Measurements from ENCODE around the gene DDHD1. TPM values are rescaled to one million over a fixed set of nuclear protein-coding genes. Genes with fewer than 3 reads are reported as not detected.
"Not testable (repeated sequence)": the region's sequence is repeated elsewhere in the genome, so short reads cannot be mapped to it uniquely, and the experiment has no call there.

The DDHD1 gene
- total RNA-seq, 1 experiment from 2014 or later: 15.7 TPM

- H3K4me1 Mint-ChIP-seq: peaks cover 28 to 34% of the 10 kb centered on the region in 2 experiments
- Histone ChIP-seq H3K27me3 (ENCODE audit: insufficient read depth, low read length) (no peaks in the 10 kb centered on the region), H3K4me2 (ENCODE audit: insufficient read depth, insufficient read length, low read length) (no peak overlapping the region)
Measured at GRCh38 chr14:53180272-53181221, 27.4 kb upstream of the DDHD1 start.

GRCh38 chr14:53179486-53180005 is 26.4 kb upstream of the DDHD1 start:
- not testable (repeated sequence) for H2AK5ac ChIP-seq (ENCODE audit: insufficient read length, low read length); H3K4me1 ChIP-seq (ENCODE audit: insufficient read depth, low read length); DNase-seq; H3K9ac ChIP-seq (ENCODE audit: extremely low read depth, insufficient read length, low read length); H3K4ac ChIP-seq (ENCODE audit: low read depth, low read length); H3K23ac ChIP-seq (ENCODE audit: insufficient read length, low read depth, low read length); H2BK20ac ChIP-seq (ENCODE audit: low read depth, low read length, poor library complexity, severe bottlenecking); H3K9me3 Mint-ChIP-seq; H3K36me3 Mint-ChIP-seq (ENCODE audit: insufficient read depth in 1 of 3, low read depth in 3 of 3); H3K79me2 ChIP-seq (ENCODE audit: insufficient read depth, low read length); H2AFZ ChIP-seq (ENCODE audit: low read length); H2BK12ac ChIP-seq (ENCODE audit: insufficient read length, low read depth, low read length); H3K79me1 ChIP-seq (ENCODE audit: insufficient read depth, low read depth, low read length, poor library complexity, severe bottlenecking); H2BK120ac ChIP-seq (ENCODE audit: low read depth, low read length, poor library complexity, severe bottlenecking); H4K5ac ChIP-seq (ENCODE audit: insufficient read length, low read depth, low read length); H3K14ac ChIP-seq (ENCODE audit: insufficient read depth, low read length); H3K56ac ChIP-seq (ENCODE audit: insufficient read length, low read depth, low read length); H4K20me1 ChIP-seq (ENCODE audit: control insufficient read depth, insufficient read depth, insufficient read length); H3T11ph ChIP-seq (ENCODE audit: low read length); H2BK15ac ChIP-seq (ENCODE audit: low read depth, low read length); H3K18ac ChIP-seq (ENCODE audit: insufficient read length, low read depth, low read length); H3K23me2 ChIP-seq (ENCODE audit: insufficient read length, low read depth, low read length, poor library complexity, severe bottlenecking); H4K91ac ChIP-seq (ENCODE audit: insufficient read length, low read depth, low read length); H2BK5ac ChIP-seq (ENCODE audit: insufficient read length, low read length); H3K27me3 Mint-ChIP-seq (ENCODE audit: low read depth); H3K4me3 Mint-ChIP-seq; H3K27ac ChIP-seq (ENCODE audit: insufficient read length, low read depth, low read length); H3K27me3 ChIP-seq (ENCODE audit: insufficient read depth, low read length); H3K9me3 ChIP-seq (ENCODE audit: control insufficient read depth, low read depth, low read length); H4K8ac ChIP-seq (replicated peaks; ENCODE audit: insufficient read length, low read depth, low read length); H3K4me2 ChIP-seq (ENCODE audit: insufficient read depth, insufficient read length, low read length)
- Mint-ChIP-seq H3K4me1 (peaks cover 34 to 36% of the 10 kb centered on the region in 2 experiments), H3K27ac (peak overlapping the region in 1 of 3 experiments; percentile 45; a peak in 1 of 7 replicates)
- no CpG with 5 or more reads among the region's 2 CpGs for WGBS (ENCODE audit: extremely low coverage, insufficient read length, low lambda C conversion rate)

More at GRCh38 chr14:53180272-53181221, 27.4 kb upstream of the DDHD1 start:
- H3K23me2 ChIP-seq (ENCODE audit: insufficient read length, low read depth, low read length, poor library complexity, severe bottlenecking): no peaks in the 10 kb centered on the region
- H3K79me1 ChIP-seq (ENCODE audit: insufficient read depth, low read depth, low read length, poor library complexity, severe bottlenecking): no peaks in the 10 kb centered on the region
- TF ChIP-seq CTCF (conservative IDR thresholded peaks at IDR 0.05): peak; percentile 74
- H2BK12ac ChIP-seq (ENCODE audit: insufficient read length, low read depth, low read length): no peak overlapping the region
- no peak overlapping the region for H2AFZ ChIP-seq (ENCODE audit: low read length)
- no peak overlapping the region for H2BK15ac ChIP-seq (ENCODE audit: low read depth, low read length)
- no peak overlapping the region for H4K5ac ChIP-seq (ENCODE audit: insufficient read length, low read depth, low read length)
- H3K4me3 Mint-ChIP-seq: no peak overlapping the region
- peak; percentile 83 for DNase-seq
- H2BK5ac ChIP-seq (ENCODE audit: insufficient read length, low read length): no peak overlapping the region
- peaks cover 3% of the 10 kb centered on the region for H3K27me3 Mint-ChIP-seq (ENCODE audit: low read depth)
- no peak overlapping the region for H2AK5ac ChIP-seq (ENCODE audit: insufficient read length, low read length)
- no peak overlapping the region for H3K23ac ChIP-seq (ENCODE audit: insufficient read length, low read depth, low read length)
- no peaks in the 10 kb centered on the region for H3K79me2 ChIP-seq (ENCODE audit: insufficient read depth, low read length)
- WGBS (ENCODE audit: extremely low coverage, insufficient read length, low lambda C conversion rate): no CpG with 5 or more reads among the region's 13 CpGs
- no peak overlapping the region for H2BK20ac ChIP-seq (ENCODE audit: low read depth, low read length, poor library complexity, severe bottlenecking)
- H3K56ac ChIP-seq (ENCODE audit: insufficient read length, low read depth, low read length): no peak overlapping the region
- H4K20me1 ChIP-seq (ENCODE audit: control insufficient read depth, insufficient read depth, insufficient read length): no peaks in the 10 kb centered on the region
- H2BK120ac ChIP-seq (ENCODE audit: low read depth, low read length, poor library complexity, severe bottlenecking): no peak overlapping the region
- no peak overlapping the region for H3K4ac ChIP-seq (ENCODE audit: low read depth, low read length)
- H3K27ac ChIP-seq (ENCODE audit: insufficient read length, low read depth, low read length): no peak overlapping the region
- H4K8ac ChIP-seq (replicated peaks; ENCODE audit: insufficient read length, low read depth, low read length): no peak overlapping the region
- no peak overlapping the region for H3K14ac ChIP-seq (ENCODE audit: insufficient read depth, low read length)
- H3T11ph ChIP-seq (ENCODE audit: low read length): no peak overlapping the region
- H3K18ac ChIP-seq (ENCODE audit: insufficient read length, low read depth, low read length): no peak overlapping the region
- H3K9ac ChIP-seq (ENCODE audit: extremely low read depth, insufficient read length, low read length): no peak overlapping the region
- H4K91ac ChIP-seq (ENCODE audit: insufficient read length, low read depth, low read length): no peak overlapping the region
- H3K9me3 Mint-ChIP-seq: peaks cover 6 to 9% of the 10 kb centered on the region in 2 experiments; a peak in 4 of 5 replicates
- H3K4me1 ChIP-seq (ENCODE audit: insufficient read depth, low read length): no peaks in the 10 kb centered on the region
- peak overlapping the region in 2 of 3 experiments; percentile 60 to 76; a peak in 3 of 7 replicates for H3K27ac Mint-ChIP-seq
- H3K9me3 ChIP-seq (ENCODE audit: control insufficient read depth, low read depth, low read length): peaks cover 5% of the 10 kb centered on the region
- peaks cover 0 to 8% (median 6%) of the 10 kb centered on the region in 3 experiments; a peak in 4 of 7 replicates for H3K36me3 Mint-ChIP-seq (ENCODE audit: insufficient read depth in 1 of 3, low read depth in 3 of 3)
